OCI-LY1 (cell line): ENCODE data around the gene FTSJ1.

ENCODE experiments used
- CTCF ChIP-seq: fragments of 200-600 bp; sonication (generic), shearing (Covaris generic); IDR thresholded peaks from 2 replicates; pipeline ENCODE4 v1.5.1; 2017; ENCODE audit warnings: mild to moderate bottlenecking, antibody characterized with exemption, low read length, moderate library complexity, mixed read lengths
- EZH2 ChIP-seq: fragments of 200-600 bp; sonication (generic), shearing (Covaris generic); IDR thresholded peaks from 2 replicates; pipeline ENCODE4 v1.8.0; 2017; ENCODE audit warnings: borderline replicate concordance, mixed run types, mild to moderate bottlenecking, antibody characterized with exemption, low read length, moderate library complexity, mixed read lengths

DNA sequence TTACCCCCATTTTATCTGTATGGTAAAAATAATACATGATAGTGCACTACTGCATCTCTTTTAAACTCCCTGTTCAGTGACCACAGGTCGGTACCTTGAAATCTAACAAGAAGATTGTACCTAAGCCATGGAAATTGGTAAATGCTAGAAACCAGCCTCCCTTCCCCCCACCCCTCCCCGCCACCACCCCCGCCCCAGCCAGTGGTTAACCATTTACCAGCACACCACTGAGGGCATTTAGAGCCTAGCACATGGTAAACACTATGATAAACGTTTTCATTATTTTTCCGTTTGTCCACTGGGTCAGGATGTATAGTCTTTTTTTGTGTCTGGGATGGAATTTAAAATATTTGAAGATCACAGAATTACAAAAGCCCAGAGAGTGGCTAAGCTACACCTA lies 703 bp upstream of the FTSJ1 start:
- TF ChIP-seq EZH2 (no peak), CTCF (no peak)
